IMR-90 (cell line): ENCODE measurements around the gene RUNX1. TPM values are rescaled to one million over a fixed set of nuclear protein-coding genes. Genes with fewer than 3 reads are reported as not detected.

Source experiments
- ATAC-seq: fragments of 200-7000 bp; cut with Tn5 transposase; 2 replicates; pipeline ENCODE4 v1.9.1; 2020; ENCODE audit warnings: low read depth, mild to moderate bottlenecking, moderate library complexity
- BruUV-seq: library from RNA; stranded (reverse); fragments of 400-500 nt; replicated peaks from 2 replicates; lab custom pipeline; 2021; lab: Mats Ljungman, UMichigan
- CTCF ChIA-PET: fragments of 300-600 bp; formaldehyde crosslinking; extraction: SDS; loops from one replicate; lab custom pipeline; 2021; ENCODE audit warnings: antibody characterized with exemption; lab: Yijun Ruan, JAX
- POLR2A ChIA-PET: fragments of 300-600 bp; sonication (Branson Sonifier 250); formaldehyde crosslinking; loops from one replicate; lab custom pipeline; 2022; ENCODE audit warnings: antibody characterized with exemption; ENCODE audit not compliant: unreplicated experiment; lab: Charles Lee
- DNase-seq: peaks from one replicate; pipeline ENCODE4 v3.0.0; 2013
- H2AFZ ChIP-seq: replicated peaks from 2 replicates; pipeline ENCODE3; 2013; ENCODE audit warnings: low read length, mild to moderate bottlenecking; ENCODE audit not compliant: poor library complexity
- H2AK5ac ChIP-seq: 2 replicates; pipeline ENCODE4 v1.6.1; 2013; ENCODE audit warnings: low read depth, low read length, inconsistent platforms
- H2AK9ac ChIP-seq: replicated peaks from 2 replicates; pipeline ENCODE3; 2013; ENCODE audit warnings: mild to moderate bottlenecking, low read depth, low read length, moderate library complexity; ENCODE audit not compliant: poor library complexity
- H2BK120ac ChIP-seq: 2 replicates; pipeline ENCODE4 v1.6.1; 2013; ENCODE audit warnings: low read depth, low read length, inconsistent platforms
- H2BK15ac ChIP-seq: 3 replicates; pipeline ENCODE4 v1.6.1; 2013; ENCODE audit warnings: low read depth, low read length, inconsistent platforms
- H2BK20ac ChIP-seq: 2 replicates; pipeline ENCODE4 v1.6.1; 2013; ENCODE audit warnings: low read depth, mild to moderate bottlenecking, inconsistent platforms, low read length, moderate library complexity
- H2BK5ac ChIP-seq: 2 replicates; pipeline ENCODE4 v1.6.1; 2013; ENCODE audit warnings: mild to moderate bottlenecking, low read depth, low read length, inconsistent platforms; ENCODE audit not compliant: poor library complexity, severe bottlenecking
- H3K14ac ChIP-seq: replicated peaks from 2 replicates; pipeline ENCODE4 v1.6.1; 2013; ENCODE audit warnings: low read depth, low read length, inconsistent platforms
- H3K18ac ChIP-seq: 2 replicates; pipeline ENCODE4 v1.6.1; 2013; ENCODE audit warnings: low read depth, low read length, control low read depth
- H3K23ac ChIP-seq: 2 replicates; pipeline ENCODE4 v1.6.1; 2013; ENCODE audit warnings: low read depth, low read length, inconsistent platforms
- H3K27ac ChIP-seq: 2 replicates; pipeline ENCODE4 v1.5.1; 2013; ENCODE audit warnings: mild to moderate bottlenecking, control low read depth, low read length; ENCODE audit not compliant: insufficient read depth
- H3K27me3 ChIP-seq: 2 replicates; pipeline ENCODE4 v1.6.1; 2013; ENCODE audit warnings: low read length; ENCODE audit not compliant: control insufficient read depth, insufficient read depth
- H3K36me3 ChIP-seq: 2 replicates; pipeline ENCODE4 v1.6.1; 2013; ENCODE audit warnings: low read length, mixed read lengths; ENCODE audit not compliant: control insufficient read depth, insufficient read depth
- H3K4ac ChIP-seq: 2 replicates; pipeline ENCODE4 v1.6.1; 2013; ENCODE audit warnings: low read depth, low read length, inconsistent platforms
- H3K4me1 ChIP-seq: 2 replicates; pipeline ENCODE4 v1.6.1; 2013; ENCODE audit warnings: low read length, mixed read lengths; ENCODE audit not compliant: control insufficient read depth, insufficient read depth
- H3K4me2 ChIP-seq: 2 replicates; pipeline ENCODE4 v1.6.1; 2013; ENCODE audit warnings: low read depth, mild to moderate bottlenecking, control low read depth, low read length, moderate library complexity
- H3K4me3 ChIP-seq: 2 replicates; pipeline ENCODE4 v1.5.1; 2013; ENCODE audit warnings: low read depth, mild to moderate bottlenecking, control low read depth, low read length, moderate library complexity; ENCODE audit not compliant: insufficient read depth
- H3K56ac ChIP-seq: 2 replicates; pipeline ENCODE4 v1.6.1; 2013; ENCODE audit warnings: low read length, inconsistent platforms; ENCODE audit not compliant: insufficient read depth; ENCODE audit errors: extremely low read depth
- H3K79me1 ChIP-seq, 2 experiments: 2 replicates each; pipeline ENCODE4 v1.6.1; 2013; ENCODE audit warnings: low read length in 2 of 2, inconsistent platforms in 1 of 2, low read depth in 1 of 2
- H3K9ac ChIP-seq: 2 replicates; pipeline ENCODE4 v1.6.1; 2013; ENCODE audit warnings: low read depth, low read length, control low read depth
- H3K9me1 ChIP-seq: 2 replicates; pipeline ENCODE4 v1.6.1; 2013; ENCODE audit warnings: low read length, inconsistent platforms; ENCODE audit not compliant: insufficient read depth
- H3K9me3 ChIP-seq: 2 replicates; pipeline ENCODE4 v1.6.1; 2013; ENCODE audit warnings: low read length; ENCODE audit not compliant: control insufficient read depth, insufficient read depth
- H4K20me1 ChIP-seq: 2 replicates; pipeline ENCODE4 v1.6.1; 2013; ENCODE audit warnings: low read length, inconsistent platforms; ENCODE audit not compliant: insufficient read depth
- H4K5ac ChIP-seq: 2 replicates; pipeline ENCODE4 v1.6.1; 2013; ENCODE audit warnings: mild to moderate bottlenecking, low read depth, low read length, control low read depth
- H4K8ac ChIP-seq, 2 experiments: 2 replicates each; pipeline ENCODE4 v1.6.1; 2013; ENCODE audit warnings: low read depth in 2 of 2, low read length in 2 of 2, control low read depth in 1 of 2, inconsistent platforms in 1 of 2
- H4K91ac ChIP-seq: 2 replicates; pipeline ENCODE4 v1.6.1; 2013; ENCODE audit warnings: low read depth, low read length, inconsistent platforms; ENCODE audit not compliant: insufficient read depth
- BHLHE40 ChIP-seq: fragments of 150-350 bp; IDR thresholded peaks from 2 replicates; pipeline ENCODE4 v1.6.1; 2016; ENCODE audit warnings: mild to moderate bottlenecking, low read depth, low read length
- CEBPB ChIP-seq: IDR thresholded peaks from 2 replicates; pipeline ENCODE4 v1.6.1; 2012; ENCODE audit warnings: low read depth, low read length, improper control_type of control experiment
- CHD1 ChIP-seq: IDR thresholded peaks from 2 replicates; pipeline ENCODE4 v1.6.1; 2012; ENCODE audit warnings: low read depth, low read length, improper control_type of control experiment
- FOS ChIP-seq: fragments of 150-350 bp; IDR thresholded peaks from 2 replicates; pipeline ENCODE4 v1.6.1; 2016; ENCODE audit warnings: low read depth, low read length
- MAFK ChIP-seq: IDR thresholded peaks from 2 replicates; pipeline ENCODE4 v1.6.1; 2012; ENCODE audit warnings: low read depth, low read length, improper control_type of control experiment
- MAZ ChIP-seq: IDR thresholded peaks from 2 replicates; pipeline ENCODE4 v1.6.1; 2012; ENCODE audit warnings: low read depth, mild to moderate bottlenecking, low read length, improper control_type of control experiment, moderate library complexity, borderline replicate concordance
- MXI1 ChIP-seq: IDR thresholded peaks from 2 replicates; pipeline ENCODE4 v1.6.1; 2012; ENCODE audit warnings: low read depth, mild to moderate bottlenecking, low read length, moderate library complexity, borderline replicate concordance
- NFE2L2 ChIP-seq: fragments of 150-350 bp; IDR thresholded peaks from 2 replicates; pipeline ENCODE4 v1.6.1; 2016; ENCODE audit warnings: low read depth, mild to moderate bottlenecking, low read length
- POLR2A ChIP-seq: IDR thresholded peaks from 2 replicates; pipeline ENCODE4 v1.6.1; 2012; ENCODE audit warnings: mild to moderate bottlenecking, low read depth, low read length
- RAD21 ChIP-seq: IDR thresholded peaks from 2 replicates; pipeline ENCODE4 v1.6.1; 2012; ENCODE audit warnings: low read length, improper control_type of control experiment
- RCOR1 ChIP-seq: IDR thresholded peaks from 2 replicates; pipeline ENCODE4 v1.6.1; 2012; ENCODE audit warnings: mild to moderate bottlenecking, low read length, improper control_type of control experiment; ENCODE audit not compliant: insufficient replicate concordance
- RFX5 ChIP-seq: IDR thresholded peaks from 2 replicates; pipeline ENCODE4 v1.8.0; 2012; ENCODE audit warnings: low read depth, mild to moderate bottlenecking, low read length, moderate library complexity
- SMC3 ChIP-seq: fragments of 150-350 bp; IDR thresholded peaks from 2 replicates; pipeline ENCODE4 v1.6.1; 2016; ENCODE audit warnings: low read depth, mild to moderate bottlenecking, antibody characterized with exemption, low read length, moderate library complexity
- WGBS, 2 experiments: methylation state at CpG; one replicate each; pipeline versions ENCODE4 v1.1.5 to v1.1.7; 2013; ENCODE audit warnings: missing lambda C conversion rate in 2 of 2; ENCODE audit not compliant: insufficient read length in 1 of 2; ENCODE audit errors: extremely low coverage in 2 of 2; 5-methylcytosine and 5-hydroxymethylcytosine counted together
- dilution Hi-C: fragments of 300-500 bp; cut with HindIII; formaldehyde crosslinking; loops from one replicate; pipeline ENCODE4 v1.14.3; 2018; ENCODE audit warnings: low sequenced_read_pairs; ENCODE audit not compliant: unreplicated experiment
- in situ Hi-C: fragments of 300-500 bp; cut with MboI; formaldehyde crosslinking; loops from 3 replicates; pipeline ENCODE4 v1.14.3; 2019; ENCODE audit warnings: low sequenced_read_pairs, inconsistent platforms, mixed read lengths
- intact Hi-C: fragments of 100-400 bp; cut with micrococcal nuclease; formaldehyde crosslinking; loops from 2 replicates; pipeline ENCODE4 v1.10.0; 2022
- polyA plus RNA-seq, 3 experiments: library from polyadenylated mRNA; depleted of rRNA; stranded (reverse); fragments of >200 nt; gene quantifications; 2 replicates each; pipeline ENCODE4 v1.2.3, GENCODE V29; 2012; ENCODE audit warnings: low replicate concordance in 1 of 3
- total RNA-seq: library from RNA; depleted of rRNA; stranded (reverse); fragments of >200 nt; gene quantifications from 2 replicates; pipeline ENCODE4 v1.2.3, GENCODE V29; 2012
- TF ChIP-seq, protein P1 (sequence below): fragments of 150-350 bp; IDR thresholded peaks from 2 replicates; pipeline ENCODE4 v1.6.1; 2017; ENCODE audit warnings: mild to moderate bottlenecking, antibody characterized with exemption, low read length, low read depth
- TF ChIP-seq, protein P2 (sequence below): fragments of 150-350 bp; IDR thresholded peaks from 2 replicates; pipeline ENCODE4 v1.6.1; 2016; ENCODE audit warnings: low read depth, mild to moderate bottlenecking, low read length, moderate library complexity, borderline replicate concordance
- TF ChIP-seq, protein P3 (sequence below): conservative IDR thresholded peaks from 2 replicates; pipeline ENCODE4 v1.5.1; 2012; ENCODE audit warnings: mild to moderate bottlenecking, low read depth, low read length, improper control_type of control experiment

RUNX1 gene
- total and polyA plus RNA-seq, 2 of the 4 experiments (the other 2 are of a cell fraction), result 34.5 to 56.5 TPM

- H2BK5ac ChIP-seq, result no peak overlapping the region
- peak overlapping the region; percentile 48 for H2BK120ac ChIP-seq
- POLR2A ChIA-PET, result no interaction called here
- TF ChIP-seq, protein P1, sequence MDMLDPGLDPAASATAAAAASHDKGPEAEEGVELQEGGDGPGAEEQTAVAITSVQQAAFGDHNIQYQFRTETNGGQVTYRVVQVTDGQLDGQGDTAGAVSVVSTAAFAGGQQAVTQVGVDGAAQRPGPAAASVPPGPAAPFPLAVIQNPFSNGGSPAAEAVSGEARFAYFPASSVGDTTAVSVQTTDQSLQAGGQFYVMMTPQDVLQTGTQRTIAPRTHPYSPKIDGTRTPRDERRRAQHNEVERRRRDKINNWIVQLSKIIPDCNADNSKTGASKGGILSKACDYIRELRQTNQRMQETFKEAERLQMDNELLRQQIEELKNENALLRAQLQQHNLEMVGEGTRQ, result no peak
- TF ChIP-seq RAD21 (no peak), RFX5 (no peak), MAZ (no peak), NFE2L2 (no peak), CEBPB (no peak), RCOR1 (no peak), CHD1 (no peak), MAFK (no peak), FOS (no peak), BHLHE40 (no peak), MXI1 (no peak), POLR2A (no peak), SMC3 (no peak)
- TF ChIP-seq, protein P2, sequence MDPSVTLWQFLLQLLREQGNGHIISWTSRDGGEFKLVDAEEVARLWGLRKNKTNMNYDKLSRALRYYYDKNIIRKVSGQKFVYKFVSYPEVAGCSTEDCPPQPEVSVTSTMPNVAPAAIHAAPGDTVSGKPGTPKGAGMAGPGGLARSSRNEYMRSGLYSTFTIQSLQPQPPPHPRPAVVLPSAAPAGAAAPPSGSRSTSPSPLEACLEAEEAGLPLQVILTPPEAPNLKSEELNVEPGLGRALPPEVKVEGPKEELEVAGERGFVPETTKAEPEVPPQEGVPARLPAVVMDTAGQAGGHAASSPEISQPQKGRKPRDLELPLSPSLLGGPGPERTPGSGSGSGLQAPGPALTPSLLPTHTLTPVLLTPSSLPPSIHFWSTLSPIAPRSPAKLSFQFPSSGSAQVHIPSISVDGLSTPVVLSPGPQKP, result no peak
- TF ChIP-seq, protein P3, sequence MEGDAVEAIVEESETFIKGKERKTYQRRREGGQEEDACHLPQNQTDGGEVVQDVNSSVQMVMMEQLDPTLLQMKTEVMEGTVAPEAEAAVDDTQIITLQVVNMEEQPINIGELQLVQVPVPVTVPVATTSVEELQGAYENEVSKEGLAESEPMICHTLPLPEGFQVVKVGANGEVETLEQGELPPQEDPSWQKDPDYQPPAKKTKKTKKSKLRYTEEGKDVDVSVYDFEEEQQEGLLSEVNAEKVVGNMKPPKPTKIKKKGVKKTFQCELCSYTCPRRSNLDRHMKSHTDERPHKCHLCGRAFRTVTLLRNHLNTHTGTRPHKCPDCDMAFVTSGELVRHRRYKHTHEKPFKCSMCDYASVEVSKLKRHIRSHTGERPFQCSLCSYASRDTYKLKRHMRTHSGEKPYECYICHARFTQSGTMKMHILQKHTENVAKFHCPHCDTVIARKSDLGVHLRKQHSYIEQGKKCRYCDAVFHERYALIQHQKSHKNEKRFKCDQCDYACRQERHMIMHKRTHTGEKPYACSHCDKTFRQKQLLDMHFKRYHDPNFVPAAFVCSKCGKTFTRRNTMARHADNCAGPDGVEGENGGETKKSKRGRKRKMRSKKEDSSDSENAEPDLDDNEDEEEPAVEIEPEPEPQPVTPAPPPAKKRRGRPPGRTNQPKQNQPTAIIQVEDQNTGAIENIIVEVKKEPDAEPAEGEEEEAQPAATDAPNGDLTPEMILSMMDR, result no peak
- H3K27ac ChIP-seq, result no peak overlapping the region
- DNase-seq (no peak), ATAC-seq (no peak)
- H3K23ac ChIP-seq, result peak overlapping the region; percentile 31; the same call in 1 of the 2 replicates
- peak overlapping the region; percentile 25 for H2AK5ac ChIP-seq
- H4K91ac ChIP-seq, result 0 out of 2 replicates have a peak overlapping the region, but pooled peaks have one; percentile 53
- dilution Hi-C loops (no loop called here), in situ Hi-C loops (no loop called here), intact Hi-C loops (no loop called here)
- peak overlapping the region; percentile 31; the same call in 1 of the 2 replicates for H2BK20ac ChIP-seq
- 100% methylated on average over 1 of the region's 1 CpG; no CpG with 5 or more reads in 1 of the 2 experiments for WGBS, 2 experiments
- no peak overlapping the region for H3K4me3 ChIP-seq
- peaks cover 6% of the 10 kb centered on the region for H3K4me1 ChIP-seq
- CTCF ChIA-PET, result interaction anchor here (0.6 kb wide), 2 partner anchors 245 to 436 kb away, joined by 3 read pairs; no protein-coding TSS in a partner anchor
- no peaks in the 10 kb centered on the region for H4K20me1 ChIP-seq
- H3K4me2 ChIP-seq, result no peak overlapping the region
- peak overlapping the region; percentile 58 for H3K14ac ChIP-seq
- peak overlapping the region; percentile 18 for H3K4ac ChIP-seq
- H3K56ac ChIP-seq, result no peak overlapping the region
- H2AK9ac ChIP-seq, result no peak overlapping the region
- H3K9ac ChIP-seq, result no peak overlapping the region
- H2BK15ac ChIP-seq, result peak overlapping the region; percentile 25; the same call in 1 of the 3 replicates
- BruUV-seq, result no TSS peak
- no peaks in the 10 kb centered on the region for H3K27me3 ChIP-seq
- H3K18ac ChIP-seq, result no peak overlapping the region
- no peaks in the 10 kb centered on the region for H3K9me3 ChIP-seq
- H2AFZ ChIP-seq, result no peak overlapping the region
- peak overlapping the region in 1 of 2 experiments; percentile 3; a peak in 1 of 4 replicates for H4K8ac ChIP-seq
- H3K9me1 ChIP-seq, result peaks cover 13% of the 10 kb centered on the region
- no peak overlapping the region for H4K5ac ChIP-seq
- H3K79me1 ChIP-seq, result peaks cover 0 to 14% of the 10 kb centered on the region in 2 experiments; a peak in 2 of 4 replicates
- H3K36me3 ChIP-seq, result no peaks in the 10 kb centered on the region
These were observed 89.5 kb downstream of the RUNX1 start for GRCh38 chr21:34959607-34960006.
